ENCODE data around the gene CEP72.
"Not testable (repeated sequence)": the region's sequence is repeated elsewhere in the genome, so short reads cannot be mapped to it uniquely, and the experiment has no call there.

The CEP72 gene

GRCh38 chr5:696753-697702, 84.9 kb downstream of the CEP72 start:
- not testable (repeated sequence) for FAIRE-seq; DNase-seq (ENCODE audit: insufficient read length, low spot score)
